ENCODE results near the gene CARHSP1. TPM values are rescaled to one million over a fixed set of nuclear protein-coding genes. Genes with fewer than 3 reads are reported as not detected.

Gene CARHSP1
- polyA plus RNA-seq, 2 of the 4 experiments (the other 2 are of a cell fraction) = 53.9 to 172 TPM

GRCh38 chr16:8898660-8899318 is 30.0 kb upstream of the CARHSP1 start:
- no peak for FAIRE-seq
- no peak for ATAC-seq
- H3K27ac ChIP-seq = no peak overlapping the region
- ChIA-PET POLR2A (no interaction called here), CTCF (interaction anchor here (0.6 to 14.0 kb wide), 4 partner anchors 16 to 236 kb away, joined by 3 to 147 read pairs (median 7); partner anchors contain the start of gene LITAFD)
- TF ChIP-seq FOSL2 (IDR thresholded peaks at IDR 0.05) = no peak
- TF ChIP-seq FOSL2 (CRISPR knock-in tag; IDR thresholded peaks at IDR 0.05) = no peak
- TF ChIP-seq HEYL (CRISPR knock-in tag; IDR thresholded peaks at IDR 0.05) = no peak
- no peak for TF ChIP-seq ESRRA (IDR thresholded peaks at IDR 0.05; ENCODE audit: borderline replicate concordance, low read length)
- no peak for TF ChIP-seq CEBPB (IDR thresholded peaks at IDR 0.05)
- no peak for TF ChIP-seq ATOH8 (CRISPR knock-in tag; IDR thresholded peaks at IDR 0.05; ENCODE audit: low read depth)
- TF ChIP-seq ZNF302 (CRISPR knock-in tag; IDR thresholded peaks at IDR 0.05) = no peak
- no peak for TF ChIP-seq RAD21 (conservative IDR thresholded peaks at IDR 0.05 in 1 of 2, IDR thresholded peaks at IDR 0.05 in 1 of 2)
- TF ChIP-seq, protein P1, sequence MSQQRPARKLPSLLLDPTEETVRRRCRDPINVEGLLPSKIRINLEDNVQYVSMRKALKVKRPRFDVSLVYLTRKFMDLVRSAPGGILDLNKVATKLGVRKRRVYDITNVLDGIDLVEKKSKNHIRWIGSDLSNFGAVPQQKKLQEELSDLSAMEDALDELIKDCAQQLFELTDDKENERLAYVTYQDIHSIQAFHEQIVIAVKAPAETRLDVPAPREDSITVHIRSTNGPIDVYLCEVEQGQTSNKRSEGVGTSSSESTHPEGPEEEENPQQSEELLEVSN (IDR thresholded peaks at IDR 0.05; ENCODE audit: borderline replicate concordance, low read depth) = no peak
- no peak for DNase-seq (ENCODE audit: low read depth in 1 of 2, low spot score in 1 of 2)
- WGBS (ENCODE audit: missing lambda C conversion rate) = 93% methylated on average over 3 of the region's 3 CpGs
- H3K9me3 ChIP-seq = no peaks in the 10 kb centered on the region
- H3K4me1 ChIP-seq = no peaks in the 10 kb centered on the region
- no peak overlapping the region for H3K4me3 ChIP-seq
- no peak overlapping the region for H3K4me2 ChIP-seq

DNA sequence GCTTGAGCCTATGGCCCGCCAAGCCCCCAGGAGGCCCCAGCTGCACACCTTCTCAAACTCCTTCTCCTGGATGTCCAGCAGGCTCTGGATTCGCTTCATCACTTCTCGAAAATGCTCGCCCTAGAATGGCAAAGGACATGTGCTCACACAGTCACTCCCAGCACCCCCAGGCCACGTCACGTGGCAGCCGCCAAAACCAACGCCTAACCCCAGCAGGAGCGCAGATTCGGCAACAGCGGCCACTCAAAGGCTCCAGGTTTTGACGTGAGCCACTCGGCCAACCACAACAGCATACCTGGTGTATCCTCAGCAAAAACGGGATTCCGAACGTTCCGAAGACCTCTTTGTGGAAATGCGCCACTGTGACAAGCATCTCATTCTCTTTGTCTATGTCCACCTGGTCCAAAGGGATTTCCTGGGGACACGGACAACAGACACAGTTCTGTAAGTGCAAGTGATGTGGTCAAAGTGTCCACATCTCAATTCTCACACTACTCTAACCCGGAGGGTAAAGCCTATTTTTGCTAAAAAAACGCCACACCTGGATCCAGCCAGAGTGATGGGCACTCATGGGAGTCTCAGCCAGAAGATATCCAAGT is 26.0 kb upstream of the CARHSP1 start:
- H3K9me3 ChIP-seq = no peaks in the 10 kb centered on the region
- TF ChIP-seq KDM5A (IDR thresholded peaks at IDR 0.05) (no peak), MAZ (IDR thresholded peaks at IDR 0.05; ENCODE audit: borderline replicate concordance, low read depth, low read length) (no peak), ATOH8 (CRISPR knock-in tag; IDR thresholded peaks at IDR 0.05; ENCODE audit: low read depth) (no peak), NFE2L2 (conservative IDR thresholded peaks at IDR 0.05; ENCODE audit: low read length) (no peak), BHLHE40 (IDR thresholded peaks at IDR 0.05; ENCODE audit: low read depth, low read length) (no peak), RARB (CRISPR knock-in tag; IDR thresholded peaks at IDR 0.05) (no peak), SREBF2 (IDR thresholded peaks at IDR 0.05) (no peak), HDAC2 (IDR thresholded peaks at IDR 0.05) (no peak)
- POLR2A ChIA-PET = no interaction called here
- H3K27ac ChIP-seq = no peak overlapping the region
- H3K4me3 ChIP-seq = no peak overlapping the region
- ATAC-seq (no peak), FAIRE-seq (no peak), DNase-seq (ENCODE audit: low read depth in 1 of 2, low spot score in 1 of 2) (no peak)
- 96% methylated on average over 21 of the region's 21 CpGs for WGBS (ENCODE audit: missing lambda C conversion rate)
- CTCF ChIA-PET = interaction anchor here (0.8 to 14.0 kb wide), 4 partner anchors 12 to 240 kb away, joined by 4 to 147 read pairs (median 5); partner anchors contain the start of gene LITAFD
- no peaks in the 10 kb centered on the region for H3K4me1 ChIP-seq
- no peak overlapping the region for H3K4me2 ChIP-seq

DNA sequence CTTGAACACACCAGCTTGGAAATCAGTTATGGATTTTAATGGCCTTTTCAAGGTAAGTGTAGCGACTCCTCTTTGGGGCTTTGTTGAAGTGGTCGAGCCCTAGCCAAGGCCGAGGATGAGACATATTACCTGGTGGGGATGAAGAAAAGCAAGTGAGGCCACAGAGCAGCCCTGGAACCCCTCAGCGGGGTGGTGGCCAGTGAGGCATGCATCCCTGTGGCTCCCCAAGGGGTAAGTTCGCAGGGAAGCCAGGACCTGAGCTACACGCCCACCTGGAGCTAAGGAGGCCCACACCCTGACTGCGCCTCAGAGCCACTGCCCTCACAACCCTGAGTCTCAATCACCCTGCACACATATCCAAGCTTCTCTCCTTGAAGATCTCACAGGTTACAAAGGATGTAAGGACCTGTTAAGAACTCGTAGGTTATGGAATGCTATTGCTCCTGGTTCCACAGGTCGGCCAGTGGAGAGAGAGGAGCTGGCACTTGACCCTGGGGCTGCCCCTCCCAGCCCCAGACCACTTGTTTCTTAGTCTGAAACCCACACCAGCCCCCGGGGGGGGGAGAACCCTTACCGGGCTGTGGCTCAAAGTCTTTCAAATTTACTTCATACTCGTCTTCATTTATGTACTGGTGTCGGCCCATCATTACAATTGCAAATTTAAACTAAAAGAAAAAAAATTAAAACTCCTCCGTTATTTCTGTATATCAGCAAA is 25.3 kb upstream of the CARHSP1 start:
- DNase-seq (ENCODE audit: low read depth in 1 of 2, low spot score in 1 of 2) (no peak), FAIRE-seq (no peak), ATAC-seq (no peak; a peak in 1 of 6 replicates)
- ChIA-PET POLR2A (no interaction called here), CTCF (interaction anchor here (0.7 to 14.0 kb wide), 5 partner anchors 11 to 114 kb away, joined by 3 to 147 read pairs (median 4); partner anchors contain the start of gene LITAFD)
- Histone ChIP-seq H3K27ac (no peak overlapping the region), H3K9me3 (no peaks in the 10 kb centered on the region), H3K4me1 (no peaks in the 10 kb centered on the region), H3K4me2 (no peak overlapping the region), H3K4me3 (no peak overlapping the region)
- no peak for TF ChIP-seq ZFP36 (IDR thresholded peaks at IDR 0.05; ENCODE audit: borderline replicate concordance, partially characterized antibody)
- TF ChIP-seq PHF8 (IDR thresholded peaks at IDR 0.05; ENCODE audit: borderline replicate concordance, low read depth) = no peak
- TF ChIP-seq, protein P2, sequence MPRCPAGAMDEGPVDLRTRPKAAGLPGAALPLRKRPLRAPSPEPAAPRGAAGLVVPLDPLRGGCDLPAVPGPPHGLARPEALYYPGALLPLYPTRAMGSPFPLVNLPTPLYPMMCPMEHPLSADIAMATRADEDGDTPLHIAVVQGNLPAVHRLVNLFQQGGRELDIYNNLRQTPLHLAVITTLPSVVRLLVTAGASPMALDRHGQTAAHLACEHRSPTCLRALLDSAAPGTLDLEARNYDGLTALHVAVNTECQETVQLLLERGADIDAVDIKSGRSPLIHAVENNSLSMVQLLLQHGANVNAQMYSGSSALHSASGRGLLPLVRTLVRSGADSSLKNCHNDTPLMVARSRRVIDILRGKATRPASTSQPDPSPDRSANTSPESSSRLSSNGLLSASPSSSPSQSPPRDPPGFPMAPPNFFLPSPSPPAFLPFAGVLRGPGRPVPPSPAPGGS (IDR thresholded peaks at IDR 0.05) = no peak
- 77% methylated on average over 14 of the region's 14 CpGs for WGBS (ENCODE audit: missing lambda C conversion rate)
